ENCODE measurements around the gene PRPF38A. TPM values are rescaled to one million over a fixed set of nuclear protein-coding genes. Genes with fewer than 3 reads are reported as not detected.
A peak's percentile ranks its signal among the peaks of the same experiment; 100 is the strongest.

The PRPF38A gene
- total RNA-seq, 1 donor from 2014 or later, result 105 TPM

GRCh38 chr1:52404975-52405338 lies 555 bp downstream of the PRPF38A start:
- Mint-ChIP-seq H3K4me3 (peak overlapping the region; percentile 100), H3K27me3 (ENCODE audit: insufficient read depth) (no peaks in the 10 kb centered on the region), H3K4me1 (ENCODE audit: low read depth) (peaks cover 45% of the 10 kb centered on the region), H3K36me3 (ENCODE audit: low read depth) (peaks cover 40% of the 10 kb centered on the region), H3K9me3 (no peaks in the 10 kb centered on the region), H3K27ac (peak overlapping the region; percentile 100)
- intact Hi-C loops (cut with micrococcal nuclease), result loop anchor here (1.0 to 10.0 kb wide), 13 partner anchors 19 to 815 kb away; partner anchors contain the start of genes BTF3L4, CC2D1B, COA7 and CPT2
- DNase-seq (ENCODE audit: low spot score), result no peak

GRCh38 chr1:52413410-52413989 lies 9.1 kb downstream of the PRPF38A start:
- H3K9me3 Mint-ChIP-seq, result no peaks in the 10 kb centered on the region
- peaks cover 69% of the 10 kb centered on the region for H3K36me3 Mint-ChIP-seq (ENCODE audit: low read depth)
- intact Hi-C loops (cut with micrococcal nuclease), result no loop called here
- no peak overlapping the region for H3K4me3 Mint-ChIP-seq
- no peak for DNase-seq (ENCODE audit: low spot score)
- H3K27ac Mint-ChIP-seq, result no peak overlapping the region
- H3K27me3 Mint-ChIP-seq (ENCODE audit: insufficient read depth), result no peaks in the 10 kb centered on the region
- H3K4me1 Mint-ChIP-seq (ENCODE audit: low read depth), result peaks cover 9% of the 10 kb centered on the region

DNA sequence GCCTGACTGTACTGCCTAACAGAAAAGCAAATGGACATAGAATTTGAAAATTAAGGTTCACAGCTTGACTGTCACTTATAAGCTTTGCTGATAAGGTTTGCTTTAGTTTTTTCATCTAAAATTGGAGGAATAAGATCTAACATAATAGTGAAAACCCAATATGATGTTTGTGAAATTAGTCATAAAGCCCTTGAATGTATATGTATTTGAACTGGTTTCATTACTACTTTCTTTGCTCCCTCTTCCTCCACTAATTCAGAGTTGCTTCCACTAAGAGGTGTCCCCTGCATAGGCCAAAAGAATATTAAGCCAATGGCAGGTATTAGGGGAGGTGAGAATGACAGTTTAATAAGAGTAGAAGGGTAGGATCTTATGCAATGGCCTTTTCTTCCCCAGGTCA lies 10.5 kb downstream of the PRPF38A start:
- peaks cover 69% of the 10 kb centered on the region for H3K36me3 Mint-ChIP-seq (ENCODE audit: low read depth)
- intact Hi-C loops (cut with micrococcal nuclease), result no loop called here
- no peak overlapping the region for H3K27ac Mint-ChIP-seq

DNA sequence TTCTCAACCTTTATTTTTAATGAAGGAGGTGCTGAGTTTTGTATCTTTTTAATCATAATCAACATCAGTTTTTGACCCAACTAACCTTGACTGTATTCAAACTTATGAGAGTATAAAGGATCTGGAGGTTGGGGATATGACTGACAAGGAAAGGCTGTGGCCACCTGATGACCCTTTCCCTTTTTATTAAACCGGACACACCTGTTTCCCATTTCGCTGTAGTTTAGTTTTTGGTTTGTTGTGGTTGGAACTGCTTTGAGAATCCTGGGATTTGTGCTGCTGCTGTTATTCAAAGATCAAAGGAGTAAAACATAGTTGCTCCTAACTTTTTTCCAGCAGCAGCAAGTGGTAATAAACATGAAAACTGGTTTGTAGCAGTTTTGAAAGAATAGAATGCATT lies 12.4 kb downstream of the PRPF38A start:
- peaks cover 60% of the 10 kb centered on the region for H3K36me3 Mint-ChIP-seq (ENCODE audit: low read depth)
- H3K9me3 Mint-ChIP-seq, result no peaks in the 10 kb centered on the region
- H3K4me1 Mint-ChIP-seq (ENCODE audit: low read depth), result peaks cover 18% of the 10 kb centered on the region
- no peak for DNase-seq (ENCODE audit: low spot score)
- no peak overlapping the region for H3K4me3 Mint-ChIP-seq
- intact Hi-C loops (cut with micrococcal nuclease), result no loop called here
- H3K27me3 Mint-ChIP-seq (ENCODE audit: insufficient read depth), result no peaks in the 10 kb centered on the region
- no peak overlapping the region for H3K27ac Mint-ChIP-seq

More for the DNA sequence above, 10.5 kb downstream of the PRPF38A start:
- H3K4me3 Mint-ChIP-seq, result no peak overlapping the region
- H3K9me3 Mint-ChIP-seq, result no peaks in the 10 kb centered on the region
- H3K27me3 Mint-ChIP-seq (ENCODE audit: insufficient read depth), result no peaks in the 10 kb centered on the region
- no peak for DNase-seq (ENCODE audit: low spot score)
- H3K4me1 Mint-ChIP-seq (ENCODE audit: low read depth), result peaks cover 14% of the 10 kb centered on the region

GRCh38 chr1:52420713-52421112 lies 16.3 kb downstream of the PRPF38A start:
- DNase-seq (ENCODE audit: low spot score), result no peak
- H3K4me1 Mint-ChIP-seq (ENCODE audit: low read depth), result peaks cover 45% of the 10 kb centered on the region
- no peaks in the 10 kb centered on the region for H3K27me3 Mint-ChIP-seq (ENCODE audit: insufficient read depth)
- H3K36me3 Mint-ChIP-seq (ENCODE audit: low read depth), result peaks cover 47% of the 10 kb centered on the region
- intact Hi-C loops (cut with micrococcal nuclease), result loop anchor here (5.0 kb wide), 2 partner anchors 53 to 132 kb away; partner anchors contain the start of genes CC2D1B and TUT4
- no peak overlapping the region for H3K4me3 Mint-ChIP-seq
- H3K9me3 Mint-ChIP-seq, result no peaks in the 10 kb centered on the region
- no peak overlapping the region for H3K27ac Mint-ChIP-seq

DNA sequence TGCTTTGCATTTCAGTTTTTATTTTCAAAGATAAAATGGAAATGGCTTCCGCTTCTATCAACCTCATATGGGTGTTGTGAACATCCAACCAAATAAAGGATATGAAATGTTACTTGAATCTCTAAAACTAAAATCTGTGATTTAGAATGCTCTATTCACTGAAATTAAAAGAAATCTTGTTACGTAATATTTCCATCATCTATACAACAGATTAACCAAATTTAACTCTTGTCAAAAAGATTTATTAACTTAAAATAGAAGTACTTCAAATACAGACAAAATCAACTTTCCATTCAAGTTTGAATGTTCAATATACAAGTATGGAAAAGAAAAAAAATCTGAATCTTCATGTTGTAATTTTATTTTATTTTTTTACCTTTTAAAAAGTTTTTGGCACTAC lies 18.7 kb downstream of the PRPF38A start:
- Mint-ChIP-seq H3K4me1 (ENCODE audit: low read depth) (peaks cover 50% of the 10 kb centered on the region), H3K27ac (no peak overlapping the region), H3K27me3 (ENCODE audit: insufficient read depth) (no peaks in the 10 kb centered on the region), H3K4me3 (no peak overlapping the region), H3K36me3 (ENCODE audit: low read depth) (peaks cover 41% of the 10 kb centered on the region), H3K9me3 (no peaks in the 10 kb centered on the region)
- DNase-seq (ENCODE audit: low spot score), result no peak
- intact Hi-C loops (cut with micrococcal nuclease), result loop anchor here (5.0 kb wide), 2 partner anchors 56 to 129 kb away; partner anchors contain the start of genes CC2D1B and TUT4

GRCh38 chr1:52423771-52424170 lies 19.4 kb downstream of the PRPF38A start:
- no peaks in the 10 kb centered on the region for H3K9me3 Mint-ChIP-seq
- H3K36me3 Mint-ChIP-seq (ENCODE audit: low read depth), result peaks cover 35% of the 10 kb centered on the region
- peak overlapping the region; percentile 19 for H3K4me3 Mint-ChIP-seq
- H3K4me1 Mint-ChIP-seq (ENCODE audit: low read depth), result peaks cover 50% of the 10 kb centered on the region
- H3K27ac Mint-ChIP-seq, result peak overlapping the region; percentile 82
- H3K27me3 Mint-ChIP-seq (ENCODE audit: insufficient read depth), result no peaks in the 10 kb centered on the region
- intact Hi-C loops (cut with micrococcal nuclease), result loop anchor here (1.0 to 5.0 kb wide), 4 partner anchors 19 to 263 kb away; partner anchors contain the start of genes CC2D1B, ORC1, PRPF38A and TUT4
- peak; percentile 70 for DNase-seq (ENCODE audit: low spot score)

DNA sequence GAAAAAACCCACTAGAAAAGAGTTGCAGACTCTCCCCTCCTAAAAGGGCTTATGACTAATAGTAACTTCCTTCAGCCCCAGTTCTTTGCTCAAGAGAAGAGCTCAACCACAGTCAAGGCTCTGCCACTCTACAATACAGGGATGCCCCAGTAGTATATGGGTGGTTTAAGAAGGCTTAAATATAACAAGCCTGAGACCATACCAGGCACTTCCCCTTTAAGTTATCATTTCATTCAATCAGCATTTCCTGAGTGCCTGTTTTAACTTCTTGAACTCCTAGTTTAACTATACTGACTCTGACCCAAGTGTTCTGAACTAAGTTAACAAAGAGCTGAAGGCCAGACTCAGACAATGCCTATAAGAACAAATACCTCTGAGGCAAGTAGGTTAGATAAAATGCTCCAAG lies 19.8 kb downstream of the PRPF38A start:
- intact Hi-C loops (cut with micrococcal nuclease), result loop anchor here (1.0 to 5.0 kb wide), 4 partner anchors 20 to 262 kb away; partner anchors contain the start of genes CC2D1B, ORC1, PRPF38A and TUT4
- Mint-ChIP-seq H3K27me3 (ENCODE audit: insufficient read depth) (no peaks in the 10 kb centered on the region), H3K4me3 (peak overlapping the region; percentile 19), H3K9me3 (no peaks in the 10 kb centered on the region), H3K27ac (peak overlapping the region; percentile 82), H3K36me3 (ENCODE audit: low read depth) (peaks cover 35% of the 10 kb centered on the region), H3K4me1 (ENCODE audit: low read depth) (peaks cover 49% of the 10 kb centered on the region)
- peak; percentile 21 for DNase-seq (ENCODE audit: low spot score)

DNA sequence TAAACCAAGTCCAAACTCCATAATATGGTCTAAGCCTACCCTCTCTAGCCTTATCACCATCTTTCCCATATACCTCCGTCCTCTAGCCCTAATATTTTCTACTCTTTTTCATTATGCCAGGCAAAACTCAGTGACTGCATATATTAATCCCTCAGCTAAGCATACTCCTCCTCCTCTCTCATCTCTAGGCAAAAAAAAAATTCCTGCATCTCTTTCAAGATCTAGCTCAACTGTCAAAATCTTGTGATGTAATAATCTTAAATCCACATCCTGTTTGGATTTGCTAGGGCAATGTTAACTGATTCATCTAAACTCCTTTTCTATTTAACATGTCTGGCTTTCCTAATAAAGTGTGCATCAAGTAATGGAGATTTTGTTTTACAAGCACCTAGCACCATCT lies 20.4 kb downstream of the PRPF38A start:
- H3K27ac Mint-ChIP-seq, result peak overlapping the region; percentile 82
- H3K4me3 Mint-ChIP-seq, result peak overlapping the region; percentile 19
- intact Hi-C loops (cut with micrococcal nuclease), result loop anchor here (1.0 to 5.0 kb wide), 4 partner anchors 21 to 261 kb away; partner anchors contain the start of genes CC2D1B, ORC1, PRPF38A and TUT4
- no peaks in the 10 kb centered on the region for H3K27me3 Mint-ChIP-seq (ENCODE audit: insufficient read depth)
- H3K9me3 Mint-ChIP-seq, result no peaks in the 10 kb centered on the region
- DNase-seq (ENCODE audit: low spot score), result no peak
- H3K4me1 Mint-ChIP-seq (ENCODE audit: low read depth), result peaks cover 44% of the 10 kb centered on the region
- H3K36me3 Mint-ChIP-seq (ENCODE audit: low read depth), result peaks cover 31% of the 10 kb centered on the region

GRCh38 chr1:52426371-52426770 lies 22.0 kb downstream of the PRPF38A start:
- H3K9me3 Mint-ChIP-seq, result no peaks in the 10 kb centered on the region
- no peak overlapping the region for H3K27ac Mint-ChIP-seq
- no peak for DNase-seq (ENCODE audit: low spot score)
- peaks cover 40% of the 10 kb centered on the region for H3K4me1 Mint-ChIP-seq (ENCODE audit: low read depth)
- H3K4me3 Mint-ChIP-seq, result no peak overlapping the region
- intact Hi-C loops (cut with micrococcal nuclease), result no loop called here
- no peaks in the 10 kb centered on the region for H3K27me3 Mint-ChIP-seq (ENCODE audit: insufficient read depth)
- peaks cover 35% of the 10 kb centered on the region for H3K36me3 Mint-ChIP-seq (ENCODE audit: low read depth)

DNA sequence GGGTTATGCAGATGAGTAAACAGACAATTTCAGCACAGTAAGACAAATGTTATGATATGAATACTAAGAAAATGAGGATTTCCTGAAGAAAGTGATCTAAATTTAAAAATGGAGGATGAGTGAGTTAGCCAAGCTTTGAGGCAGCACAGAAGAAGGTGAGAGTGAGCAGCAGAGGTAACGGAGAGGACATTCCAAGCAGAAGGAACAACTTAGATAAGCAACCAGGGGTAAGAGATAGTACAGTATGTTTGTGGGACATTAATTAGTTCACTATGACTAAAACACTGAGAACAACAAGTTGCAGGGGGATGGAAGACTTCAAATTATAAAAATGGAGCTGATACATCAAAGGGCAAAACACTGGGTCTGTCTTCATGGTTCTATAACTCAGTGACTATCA lies 22.8 kb downstream of the PRPF38A start:
- Mint-ChIP-seq H3K27me3 (ENCODE audit: insufficient read depth) (no peaks in the 10 kb centered on the region), H3K27ac (peak overlapping the region; percentile 18), H3K4me3 (no peak overlapping the region), H3K9me3 (no peaks in the 10 kb centered on the region), H3K36me3 (ENCODE audit: low read depth) (peaks cover 35% of the 10 kb centered on the region), H3K4me1 (ENCODE audit: low read depth) (peaks cover 40% of the 10 kb centered on the region)
- DNase-seq (ENCODE audit: low spot score), result no peak
- intact Hi-C loops (cut with micrococcal nuclease), result no loop called here

- Mint-ChIP-seq H3K36me3 (ENCODE audit: low read depth) (peaks cover 32% of the 10 kb centered on the region), H3K27ac (no peak overlapping the region)
Observed at GRCh38 chr1:52432807-52433206, 28.4 kb downstream of the PRPF38A start.

DNA sequence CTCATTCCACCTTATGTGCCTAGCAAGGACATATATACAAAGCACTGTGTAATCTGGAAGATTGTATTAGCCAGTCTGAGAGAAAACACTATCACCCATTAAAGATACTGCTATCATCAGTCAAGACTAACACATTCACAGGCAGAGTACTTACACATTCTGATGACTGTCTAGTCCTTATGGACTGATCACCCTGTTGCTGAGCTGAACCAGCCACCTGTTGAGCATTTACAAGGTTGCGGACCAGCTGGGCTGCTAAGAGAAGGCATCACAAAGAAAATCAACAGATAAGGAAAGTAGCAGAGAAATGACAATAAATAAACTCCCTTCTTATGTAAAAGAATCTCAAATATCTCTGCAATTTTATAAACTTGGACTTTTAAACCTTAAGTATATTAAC lies 30.8 kb downstream of the PRPF38A start:
- intact Hi-C loops (cut with micrococcal nuclease), result no loop called here
- H3K27me3 Mint-ChIP-seq (ENCODE audit: insufficient read depth), result no peaks in the 10 kb centered on the region
- no peaks in the 10 kb centered on the region for H3K9me3 Mint-ChIP-seq
- no peak overlapping the region for H3K27ac Mint-ChIP-seq
- no peaks in the 10 kb centered on the region for H3K4me1 Mint-ChIP-seq (ENCODE audit: low read depth)
- H3K36me3 Mint-ChIP-seq (ENCODE audit: low read depth), result peaks cover 38% of the 10 kb centered on the region
- no peak for DNase-seq (ENCODE audit: low spot score)
- H3K4me3 Mint-ChIP-seq, result no peak overlapping the region

More at GRCh38 chr1:52432807-52433206, 28.4 kb downstream of the PRPF38A start:
- no peaks in the 10 kb centered on the region for H3K4me1 Mint-ChIP-seq (ENCODE audit: low read depth)
- DNase-seq (ENCODE audit: low spot score), result no peak
- intact Hi-C loops (cut with micrococcal nuclease), result no loop called here
- no peak overlapping the region for H3K4me3 Mint-ChIP-seq
- H3K27me3 Mint-ChIP-seq (ENCODE audit: insufficient read depth), result no peaks in the 10 kb centered on the region
- H3K9me3 Mint-ChIP-seq, result no peaks in the 10 kb centered on the region
